Lower leg skin (tissue), 4 donors: ENCODE results near the gene C1QTNF4. TPM values are rescaled to one million over a fixed set of nuclear protein-coding genes. Genes with fewer than 3 reads are reported as not detected.

Experiments
- DNase-seq, 2 donors: peaks; one replicate each; pipeline ENCODE4 v3.0.0-alpha.2; 2019; ENCODE audit warnings: low spot score in 2 of 2
- H3K4me3 ChIP-seq: fragments of 200-600 bp; sonication (generic); 2 replicates; pipeline ENCODE4 v1.5.1; 2017; ENCODE audit warnings: mild to moderate bottlenecking, low read depth; ENCODE audit not compliant: poor library complexity, severe bottlenecking
- CTCF ChIP-seq, 3 donors: fragments of 450-650 bp; IDR thresholded peaks; one replicate each; pipeline ENCODE4 v1.5.1; 2016; ENCODE audit warnings: antibody characterized with exemption in 3 of 3, mild to moderate bottlenecking in 3 of 3, moderate library complexity in 2 of 3
- POLR2A ChIP-seq, 2 donors: fragments of 450-650 bp; IDR thresholded peaks; one replicate each; pipeline ENCODE4 v1.6.1; 2016 to 2017; ENCODE audit warnings: antibody characterized with exemption in 2 of 2, mild to moderate bottlenecking in 1 of 2, moderate library complexity in 1 of 2
- WGBS, 2 donors: methylation state at CpG; one replicate each; pipeline ENCODE4 v1.1.5; 2018; 5-methylcytosine and 5-hydroxymethylcytosine counted together
- intact Hi-C: fragments of 100-400 bp; cut with DNase I; formaldehyde crosslinking; loops from one replicate; pipeline ENCODE4 v1.15.0; 2023; ENCODE audit warnings: low total_unique reads
- total RNA-seq, 4 donors: library from RNA; depleted of rRNA; stranded (reverse); fragments of >200 nt; gene quantifications; one replicate each; pipeline ENCODE4 v1.1.0, GENCODE V29; 2016

Gene C1QTNF4
- total RNA-seq, 4 donors from 2014 or later = 0.30 to 3.5 (median 1.3) TPM

- WGBS, 2 donors = 60 to 61% methylated on average over 11 to 14 of the region's 14 CpGs
- no peak for TF ChIP-seq POLR2A (IDR thresholded peaks at IDR 0.05)
- TF ChIP-seq CTCF (IDR thresholded peaks at IDR 0.05) = no peak
- intact Hi-C loops = no loop called here
- peak; percentile 60 to 93 for DNase-seq
- H3K4me3 ChIP-seq = no peak overlapping the region
These were observed 6.4 kb downstream of the C1QTNF4 start for GRCh38 chr11:47587723-47588326.

- TF ChIP-seq CTCF (IDR thresholded peaks at IDR 0.05) = no peak
- no peak for TF ChIP-seq POLR2A (IDR thresholded peaks at IDR 0.05)
- peak in 1 of 2 donors; percentile 58 for DNase-seq
- 40 to 45% methylated on average over 6 of the region's 6 CpGs for WGBS, 2 donors
- no peak overlapping the region for H3K4me3 ChIP-seq
- intact Hi-C loops = no loop called here
These were observed 7.0 kb downstream of the C1QTNF4 start for GRCh38 chr11:47587039-47587716.

- TF ChIP-seq CTCF (IDR thresholded peaks at IDR 0.05) (no peak), POLR2A (IDR thresholded peaks at IDR 0.05) (no peak)
- no peak within 1 kb of the TSS for H3K4me3 ChIP-seq
- no peak for DNase-seq
- intact Hi-C loops = no loop called here
- WGBS, 2 donors = 37 to 76% methylated on average over 6 to 12 of the region's 12 CpGs
These were observed 7.9 kb downstream of the C1QTNF4 start, which contains the start of gene FAM180B for GRCh38 chr11:47586098-47586855. TSS of gene FAM180B (plus strand) at chr11:47586678. CDS start at chr11:47586769, 91 bp downstream.

GRCh38 chr11:47583844-47584243 is 10.4 kb downstream of the C1QTNF4 start:
- intact Hi-C loops = no loop called here
- 90 to 93% methylated on average over 5 of the region's 5 CpGs for WGBS, 2 donors
- H3K4me3 ChIP-seq = no peak overlapping the region
- TF ChIP-seq POLR2A (IDR thresholded peaks at IDR 0.05) = no peak
- TF ChIP-seq CTCF (IDR thresholded peaks at IDR 0.05) = no peak
- no peak for DNase-seq

- WGBS, 2 donors = 0 to 2% methylated on average over 33 to 59 of the region's 72 CpGs
- DNase-seq = peak; percentile 86 to 98
- H3K4me3 ChIP-seq = peak within 1 kb of the TSS; percentile 89
- TF ChIP-seq CTCF (IDR thresholded peaks at IDR 0.05) = no peak
- no peak for TF ChIP-seq POLR2A (IDR thresholded peaks at IDR 0.05)
- intact Hi-C loops = no loop called here
These were observed 15.4 kb downstream of the C1QTNF4 start, which contains the start of the genes KBTBD4 and NDUFS3 for GRCh38 chr11:47578524-47579494. TSS of gene KBTBD4 (minus strand) at chr11:47578970. CDS start at chr11:47578951, 19 bp downstream. TSS of gene NDUFS3 (plus strand) at chr11:47579074. CDS start at chr11:47579092, 18 bp downstream.
